IPS-18c (cell line): ENCODE measurements around the gene NKD2.
"Not testable (repeated sequence)": the region's sequence is repeated elsewhere in the genome, so short reads cannot be mapped to it uniquely, and the experiment has no call there.

Experiments
- H3K4me3 ChIP-seq: 2 replicates; pipeline ENCODE4 v1.7.0; 2013; ENCODE audit warnings: low read depth, mild to moderate bottlenecking, low read length, moderate library complexity; ENCODE audit not compliant: insufficient read depth
- H3K9me3 ChIP-seq: one replicate; pipeline ENCODE4 v1.6.1; 2013; ENCODE audit warnings: mild to moderate bottlenecking, low read length, moderate library complexity; ENCODE audit not compliant: control insufficient read depth, insufficient read depth

The NKD2 gene

DNA sequence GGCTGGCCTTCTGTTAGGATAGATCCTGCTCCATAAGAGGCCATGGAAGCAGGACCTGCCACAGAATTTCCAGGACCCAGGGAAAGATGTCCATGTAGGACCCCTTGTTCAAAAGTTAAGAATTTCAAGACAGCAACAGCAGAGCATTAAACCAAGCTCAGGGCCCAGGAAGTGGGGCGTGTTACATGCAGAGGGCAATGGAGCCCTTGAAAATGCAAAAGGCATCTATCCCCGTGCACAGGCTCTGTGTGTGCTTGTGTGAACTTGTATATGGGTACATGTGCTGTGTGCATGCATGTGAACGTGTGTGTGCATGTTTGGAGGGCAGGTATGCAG lies 14.4 kb upstream of the NKD2 start:
- Histone ChIP-seq H3K4me3 (no peak overlapping the region), H3K9me3 (no peaks in the 10 kb centered on the region)

DNA sequence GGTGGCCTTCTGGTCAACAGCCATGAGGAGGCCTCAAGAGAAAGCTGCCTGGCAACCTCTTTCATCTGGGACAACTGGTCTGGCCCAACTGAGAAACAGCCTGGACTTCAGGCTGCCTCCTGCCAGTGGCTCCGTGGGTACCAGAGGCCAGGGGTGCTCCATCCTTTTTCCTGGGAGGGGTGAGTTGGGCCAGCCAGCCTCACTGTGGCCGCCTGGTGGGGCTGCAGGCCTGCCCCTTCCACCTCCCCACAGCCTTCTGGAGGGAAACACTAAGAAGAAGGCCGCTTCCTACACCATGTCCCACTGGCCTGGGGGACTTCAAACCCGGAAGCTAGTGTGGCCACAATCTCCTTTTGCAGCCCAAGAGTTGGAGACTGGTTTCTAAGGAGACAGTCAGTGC lies 13.8 kb upstream of the NKD2 start:
- H3K4me3 ChIP-seq = no peak overlapping the region

DNA sequence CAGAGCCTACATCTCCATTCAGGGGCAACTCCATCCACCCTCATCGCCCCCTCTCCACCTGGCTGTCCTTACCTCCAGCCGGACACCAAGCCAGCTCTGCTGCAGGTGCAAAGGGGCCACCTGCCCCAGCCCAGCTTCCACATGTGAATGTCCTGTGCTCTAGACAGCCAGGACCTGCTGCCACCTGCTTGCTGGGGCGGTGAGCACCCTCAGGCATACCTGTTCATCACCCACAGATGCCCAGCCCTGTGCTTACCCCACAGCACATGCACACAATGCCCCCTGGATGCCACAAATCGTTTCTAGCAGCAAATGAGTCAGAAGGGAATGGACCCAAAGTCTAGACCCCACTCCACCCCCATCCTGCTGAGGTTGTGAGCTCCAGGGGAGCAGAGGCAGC lies 13.3 kb upstream of the NKD2 start:
- Histone ChIP-seq H3K9me3 (no peaks in the 10 kb centered on the region), H3K4me3 (no peak overlapping the region)

More for the DNA sequence above, 13.8 kb upstream of the NKD2 start:
- H3K9me3 ChIP-seq = no peaks in the 10 kb centered on the region

DNA sequence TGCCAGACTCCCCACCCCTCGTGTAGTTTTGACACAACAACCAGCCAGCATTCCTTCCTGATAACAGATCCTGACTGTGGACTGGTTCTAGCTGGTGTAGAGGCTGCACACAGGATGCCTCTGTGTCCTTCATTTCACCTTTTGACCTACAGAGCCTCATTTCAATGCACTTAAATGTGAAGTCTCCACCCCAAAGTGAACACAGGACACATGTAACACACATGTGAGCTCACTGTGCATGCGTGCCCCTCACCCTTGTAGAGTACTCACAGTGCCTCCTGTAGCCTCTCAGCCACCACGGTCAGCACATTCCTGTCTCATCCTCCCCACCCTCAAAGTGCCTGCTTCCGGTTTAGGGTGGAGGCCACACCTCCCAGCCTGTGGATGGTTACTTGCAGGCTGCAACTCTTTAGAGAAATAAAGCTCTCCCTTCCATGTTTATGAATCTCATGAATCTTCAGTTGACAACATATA lies 11.6 kb upstream of the NKD2 start:
- no peak overlapping the region for H3K4me3 ChIP-seq
- no peaks in the 10 kb centered on the region for H3K9me3 ChIP-seq

DNA sequence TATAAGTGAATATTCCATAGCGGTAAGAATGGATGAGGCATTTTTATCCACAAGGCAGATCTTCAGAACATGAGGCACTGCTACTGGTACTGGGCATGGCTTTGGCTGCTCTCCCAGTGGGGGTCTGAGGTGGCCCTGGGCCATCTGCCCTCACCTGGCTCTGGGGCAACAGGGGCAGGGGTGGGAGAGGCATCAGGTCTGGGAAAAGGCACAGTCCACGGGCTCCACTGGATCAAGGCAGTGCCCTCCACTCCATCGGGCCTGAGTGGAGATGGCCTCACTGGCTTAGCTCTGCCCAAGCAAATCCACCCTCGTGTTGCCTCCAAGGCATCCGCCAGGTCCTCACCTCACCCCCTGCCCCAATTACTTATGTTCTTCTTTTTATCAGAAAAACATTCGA lies 10.9 kb upstream of the NKD2 start:
- no peaks in the 10 kb centered on the region for H3K9me3 ChIP-seq
- no peak overlapping the region for H3K4me3 ChIP-seq

DNA sequence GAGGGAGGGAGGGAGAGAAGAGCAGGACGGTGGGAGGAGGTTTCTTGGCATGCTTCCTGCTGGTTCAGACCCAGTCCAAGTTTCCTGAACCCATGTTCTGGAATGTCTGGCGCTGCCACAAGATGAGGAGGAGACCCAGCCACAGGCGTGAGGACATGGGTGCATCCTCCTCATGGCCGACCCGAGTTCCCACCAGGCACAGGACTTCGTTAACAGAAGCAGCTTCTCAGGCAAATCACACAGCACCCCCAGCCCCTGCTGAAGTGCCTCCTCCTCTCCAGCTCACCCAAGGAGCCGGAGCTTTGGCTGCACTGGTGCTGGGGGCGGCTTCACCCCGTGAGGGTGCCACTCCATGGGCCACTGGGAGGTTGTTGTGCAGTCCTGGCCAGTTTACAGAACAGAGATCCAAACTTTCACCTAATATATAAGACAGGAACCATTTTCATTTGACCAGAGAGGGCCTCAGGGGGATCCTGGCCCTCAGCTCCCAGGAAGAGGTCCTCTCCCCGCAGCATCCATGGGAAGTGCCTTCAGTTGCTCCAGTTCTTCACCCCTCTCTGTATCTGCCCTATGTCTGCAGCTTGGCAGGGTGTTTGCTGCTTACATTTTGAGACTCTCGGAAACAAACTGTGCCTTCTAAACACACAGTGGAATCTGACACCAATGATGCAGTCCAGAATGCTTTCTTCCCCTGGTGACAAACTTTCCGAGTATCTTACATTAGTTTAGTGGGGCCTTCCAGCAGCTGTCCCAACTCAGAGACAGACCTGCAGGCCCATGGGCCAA lies 10.2 kb upstream of the NKD2 start:
- Histone ChIP-seq H3K9me3 (no peaks in the 10 kb centered on the region), H3K4me3 (no peak overlapping the region)

DNA sequence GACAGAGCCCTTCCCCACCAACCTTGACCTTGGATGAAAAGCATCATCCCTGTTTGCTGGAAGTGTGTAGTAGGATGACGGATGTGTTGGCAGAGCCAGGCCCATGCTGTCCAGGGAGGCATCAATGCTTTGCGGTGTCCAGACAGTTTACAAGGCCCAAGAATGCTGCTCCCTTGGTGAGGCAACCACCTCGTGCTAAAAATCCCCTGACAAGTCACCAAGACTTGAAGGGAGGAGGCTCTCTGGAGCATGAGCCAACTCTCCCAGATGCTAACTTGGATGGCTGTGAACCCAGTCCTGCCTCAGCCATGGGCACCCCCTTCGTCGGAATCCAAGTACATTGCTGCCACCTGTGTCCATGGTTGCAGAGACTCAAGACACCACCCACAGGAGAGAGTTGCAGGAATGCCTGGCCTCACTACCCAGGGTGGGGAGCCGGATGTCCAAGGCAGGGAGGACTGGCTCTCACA lies 9.5 kb upstream of the NKD2 start:
- H3K4me3 ChIP-seq = no peak overlapping the region
- no peaks in the 10 kb centered on the region for H3K9me3 ChIP-seq

DNA sequence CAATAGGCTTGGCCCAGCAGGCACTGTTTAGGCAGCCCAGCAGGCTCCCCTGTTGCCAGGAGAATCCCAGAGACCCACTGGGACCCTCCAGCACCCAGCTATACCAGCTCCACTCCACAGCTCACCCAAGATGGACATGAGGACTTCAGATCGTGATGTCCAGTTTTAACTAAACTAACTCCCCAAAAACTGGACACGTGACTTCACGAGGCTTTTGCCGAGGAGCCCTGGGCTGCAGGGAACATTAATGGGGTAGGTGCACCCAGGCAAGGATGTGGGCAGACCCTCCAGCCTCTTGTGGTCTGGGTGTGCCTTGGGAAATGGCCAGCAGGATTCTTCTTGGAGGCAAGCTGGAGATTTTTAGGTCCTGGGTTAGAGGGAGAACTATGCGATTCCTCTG lies 8.9 kb upstream of the NKD2 start:
- no peaks in the 10 kb centered on the region for H3K9me3 ChIP-seq
- no peak overlapping the region for H3K4me3 ChIP-seq

DNA sequence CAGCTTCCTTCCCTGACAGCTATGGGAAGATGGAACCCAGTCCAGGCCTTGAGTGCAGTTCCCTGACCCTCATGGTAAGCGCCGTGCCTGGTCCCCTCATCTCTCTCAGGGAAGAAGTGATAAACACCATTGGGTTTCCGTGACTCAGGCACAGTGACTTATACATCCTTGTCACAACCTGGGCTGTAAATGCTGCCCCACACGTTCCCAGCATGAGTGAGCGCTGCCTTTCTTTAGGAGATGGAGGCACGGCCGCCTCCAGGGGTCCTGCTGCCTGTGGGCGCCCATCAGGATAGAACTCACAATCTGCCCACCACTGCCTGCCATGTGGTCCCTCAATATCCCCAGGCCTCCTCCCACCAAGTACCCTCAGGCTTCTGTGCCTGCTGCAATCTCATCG lies 8.3 kb upstream of the NKD2 start:
- Histone ChIP-seq H3K4me3 (no peak overlapping the region), H3K9me3 (peaks cover 2% of the 10 kb centered on the region)

DNA sequence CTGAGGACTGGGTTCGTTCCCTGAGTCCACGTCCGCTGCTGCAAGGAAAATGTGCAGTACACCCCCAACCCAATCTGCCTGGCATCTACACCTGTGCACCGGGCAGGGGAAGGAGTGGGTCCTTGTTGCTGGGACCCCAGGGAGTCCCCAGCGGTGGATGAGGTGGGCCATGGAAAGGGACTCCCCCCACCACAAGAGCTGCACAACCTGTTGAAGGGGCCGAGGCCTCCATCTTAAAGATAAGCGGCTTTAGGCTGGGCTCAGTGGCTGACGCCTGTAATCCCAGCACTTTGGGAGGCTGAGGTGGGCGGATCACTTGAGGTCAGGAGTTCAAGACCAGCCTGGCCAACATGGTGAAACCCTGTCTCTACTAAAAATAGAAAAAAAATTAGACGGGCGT lies 7.8 kb upstream of the NKD2 start:
- not testable (repeated sequence) for H3K9me3 ChIP-seq

DNA sequence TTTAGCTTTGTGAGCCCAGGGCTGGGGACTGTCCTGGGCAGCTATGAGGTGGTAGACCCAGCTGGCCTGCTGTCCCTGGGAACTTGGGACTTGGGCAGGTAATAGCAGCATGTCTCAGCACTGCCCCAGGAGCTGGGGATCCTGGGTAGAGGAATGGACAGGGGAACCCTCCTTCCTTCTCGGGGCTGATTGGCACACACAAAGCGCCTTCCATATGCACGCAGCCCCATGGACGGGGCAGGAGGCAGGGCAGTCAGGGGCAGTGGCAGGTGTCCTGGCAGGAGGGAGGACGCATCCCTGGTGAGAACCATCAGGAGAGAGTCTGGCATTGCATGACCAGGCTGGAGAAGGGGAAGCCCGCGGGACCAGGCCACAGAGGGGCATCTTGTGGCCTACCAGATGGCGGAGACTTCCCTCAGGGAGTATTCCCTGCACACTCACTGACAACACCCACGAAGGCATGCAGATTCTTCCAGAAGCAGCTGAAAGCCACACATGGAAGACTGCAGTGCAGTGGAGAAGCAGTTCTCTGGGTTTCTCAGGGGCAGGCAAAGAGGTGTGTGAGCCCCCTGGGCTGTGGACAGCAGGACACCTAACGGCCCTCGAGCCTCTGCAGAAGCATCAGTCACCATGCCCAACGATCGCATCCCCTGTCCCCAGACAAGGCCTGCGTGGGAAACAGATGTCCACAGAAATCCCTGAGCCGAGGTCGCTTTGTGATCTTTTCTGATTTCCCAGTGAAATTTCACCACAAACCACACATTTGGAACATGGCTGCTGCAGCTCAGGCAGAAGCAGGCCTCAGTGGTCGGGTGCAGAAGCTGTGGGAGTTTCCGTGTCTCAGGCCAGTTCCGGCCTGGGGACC lies 7.0 kb upstream of the NKD2 start:
- Histone ChIP-seq H3K9me3 (peaks cover 2% of the 10 kb centered on the region), H3K4me3 (no peak overlapping the region)

More for the DNA sequence above, 7.8 kb upstream of the NKD2 start:
- H3K4me3 ChIP-seq = not testable (repeated sequence)

DNA sequence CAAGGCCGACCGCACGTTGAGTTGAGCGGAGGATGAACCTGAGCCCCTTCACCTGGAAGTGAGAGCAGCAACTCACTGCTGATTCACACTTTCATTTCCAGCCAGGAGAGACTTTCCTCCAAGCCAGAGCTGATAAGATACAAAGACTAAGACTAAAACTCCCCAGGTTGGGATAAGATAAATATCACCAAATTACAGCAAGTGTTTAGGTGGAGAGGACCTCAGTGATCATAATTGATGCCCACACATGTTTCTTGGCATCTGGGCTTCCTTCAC lies 6.4 kb upstream of the NKD2 start:
- Histone ChIP-seq H3K9me3 (peaks cover 2% of the 10 kb centered on the region), H3K4me3 (no peak overlapping the region)

DNA sequence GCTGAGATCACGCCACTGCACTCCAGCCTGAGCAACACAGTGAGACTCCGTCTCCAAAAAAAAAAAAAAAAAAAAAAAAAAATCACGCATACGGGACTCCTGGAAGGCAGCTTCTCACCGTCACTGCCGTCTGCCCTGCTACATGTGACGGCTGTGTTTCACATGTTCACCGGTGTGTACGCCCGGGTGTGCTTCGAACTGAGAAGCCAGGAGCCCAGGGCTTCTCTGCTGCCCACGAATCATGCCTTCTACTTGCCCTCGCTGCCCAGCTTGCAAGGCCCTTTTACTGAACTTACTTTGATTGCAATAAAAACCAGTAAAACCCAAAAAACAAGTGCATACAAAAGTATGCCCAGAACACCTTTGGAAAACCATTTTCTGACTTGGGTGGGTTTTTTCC lies 5.8 kb upstream of the NKD2 start:
- peaks cover 2% of the 10 kb centered on the region for H3K9me3 ChIP-seq
- H3K4me3 ChIP-seq = no peak overlapping the region

DNA sequence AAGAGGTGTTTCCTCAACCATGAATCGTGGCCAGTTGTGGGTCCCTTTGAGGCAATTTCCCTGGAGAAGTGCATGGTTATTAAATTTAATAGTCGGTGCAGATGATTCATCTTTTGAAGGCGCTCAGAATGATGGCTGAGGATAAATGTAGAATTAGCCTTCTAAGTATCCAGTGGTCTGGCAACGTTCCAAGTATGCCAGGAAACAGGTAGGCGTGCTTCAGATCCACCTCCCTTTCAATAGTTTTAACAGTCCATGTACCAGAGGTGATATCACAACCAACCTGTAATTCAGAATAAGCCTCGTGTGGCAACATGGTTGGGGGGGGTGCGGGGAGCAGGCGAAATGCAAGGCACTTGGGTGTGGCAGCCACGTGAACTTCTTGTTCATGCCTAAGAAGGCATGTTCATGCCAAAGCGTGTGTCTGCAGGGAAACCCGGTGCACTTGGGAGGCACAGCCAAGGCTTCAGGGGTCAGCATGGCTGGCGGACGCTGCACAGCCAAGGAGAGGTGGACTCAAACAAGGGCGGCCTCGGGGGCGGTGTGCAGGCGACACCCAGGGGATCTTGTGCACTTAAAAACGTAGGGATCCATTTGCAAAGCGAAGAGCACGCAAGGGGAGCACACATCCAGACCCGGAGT lies 5.2 kb upstream of the NKD2 start:
- peaks cover 2% of the 10 kb centered on the region for H3K9me3 ChIP-seq
- no peak overlapping the region for H3K4me3 ChIP-seq

DNA sequence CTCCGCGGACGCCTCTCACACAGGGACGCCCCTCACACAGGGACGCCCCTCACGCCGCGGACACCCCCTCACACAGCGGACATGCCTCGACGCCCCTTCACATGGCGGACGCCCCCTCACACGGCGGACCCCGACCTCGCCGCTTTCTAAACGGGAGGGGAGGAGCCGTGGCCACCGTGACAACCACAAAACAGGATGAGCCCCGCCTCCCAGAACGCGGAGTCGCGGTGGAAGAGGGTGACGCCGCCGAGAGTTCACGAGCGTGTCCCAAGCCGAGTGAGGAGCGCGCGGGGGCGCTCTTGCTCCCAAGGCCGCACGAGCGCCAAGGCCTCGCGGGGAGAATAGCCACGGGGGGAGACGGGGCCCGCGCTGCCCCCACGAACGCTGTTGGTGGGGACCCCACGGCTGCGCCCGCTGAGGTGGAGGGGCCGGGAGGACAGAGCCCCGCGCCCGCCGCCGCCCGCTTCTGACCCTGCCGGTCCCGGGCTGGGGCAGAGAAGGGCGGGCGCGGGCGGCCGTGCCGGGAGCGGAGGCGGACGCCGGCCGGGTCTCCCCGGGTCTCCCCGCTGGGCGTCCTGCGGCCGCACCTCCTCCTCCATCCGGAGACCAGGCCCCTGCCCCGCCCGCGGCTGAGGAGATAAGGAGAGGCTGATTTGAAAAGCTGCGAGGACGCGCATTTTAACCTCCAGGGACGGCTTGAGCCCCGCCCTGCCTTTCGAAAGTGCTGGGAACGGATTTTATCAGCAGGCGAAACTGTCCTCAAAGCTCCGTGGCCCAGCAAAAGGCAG lies 3.9 kb upstream of the NKD2 start:
- Histone ChIP-seq H3K4me3 (peak overlapping the region; percentile 50), H3K9me3 (peaks cover 2% of the 10 kb centered on the region)

DNA sequence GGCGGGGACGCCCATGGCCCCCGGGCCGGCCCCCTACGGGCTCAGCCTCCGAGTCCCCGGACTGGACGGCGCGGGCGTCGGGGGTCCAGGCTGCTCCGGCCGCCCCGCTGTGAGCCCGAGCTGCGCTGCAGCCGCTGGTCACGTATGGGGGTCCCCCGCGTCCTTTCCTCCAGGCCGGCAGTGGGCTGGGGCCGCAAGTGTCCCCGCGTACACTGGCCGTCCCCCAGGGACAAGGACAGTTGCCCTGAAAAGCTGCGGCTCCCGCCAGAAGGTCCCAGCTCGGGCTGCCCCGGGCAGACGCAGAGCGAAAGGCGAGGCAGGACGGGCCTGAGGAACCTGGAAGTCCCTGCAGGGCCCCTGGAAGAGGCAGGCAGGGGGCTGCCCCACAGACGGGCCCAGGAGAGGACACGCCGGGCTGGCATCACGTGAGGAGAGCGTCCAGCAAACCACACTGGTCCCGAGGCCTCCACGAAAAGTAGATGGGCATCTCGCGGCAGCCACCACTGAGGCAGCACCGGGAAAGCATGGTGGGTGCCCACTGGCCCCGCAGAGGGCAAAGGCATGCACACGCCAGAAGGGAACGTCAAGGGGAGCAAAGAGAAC lies 3.3 kb upstream of the NKD2 start:
- peak overlapping the region; percentile 50 for H3K4me3 ChIP-seq
- peaks cover 2% of the 10 kb centered on the region for H3K9me3 ChIP-seq
